ENCODE results near the gene KLHL8.

The KLHL8 gene

GRCh38 chr4:87220094-87220822, at the start of gene KLHL8:
Gene KLHL8, minus strand, starts transcription at chr4:87220618. Its CDS starts 25,079 bp downstream, at chr4:87195539.
- peak; percentile 79 for DNase-seq

GRCh38 chr4:87270144-87270543, 49.7 kb upstream of the KLHL8 start:
- no peak for DNase-seq

GRCh38 chr4:87268411-87268810, 48.0 kb upstream of the KLHL8 start:
- DNase-seq = no peak

- DNase-seq = no peak
Measured at GRCh38 chr4:87266986-87267385, 46.6 kb upstream of the KLHL8 start.

GRCh38 chr4:87262886-87263285, 42.5 kb upstream of the KLHL8 start:
- no peak for DNase-seq

- no peak for DNase-seq
Measured at GRCh38 chr4:87260477-87260876, 40.1 kb upstream of the KLHL8 start.

GRCh38 chr4:87258677-87259076, 38.3 kb upstream of the KLHL8 start:
- no peak for DNase-seq

- no peak for DNase-seq
Measured at GRCh38 chr4:87257523-87257922, 37.1 kb upstream of the KLHL8 start.

- no peak for DNase-seq
Measured at GRCh38 chr4:87255755-87256154, 35.3 kb upstream of the KLHL8 start.

- no peak for DNase-seq
Measured at GRCh38 chr4:87251106-87251505, 30.7 kb upstream of the KLHL8 start.

GRCh38 chr4:87250294-87250693, 29.9 kb upstream of the KLHL8 start:
- no peak for DNase-seq

- no peak for DNase-seq
Measured at GRCh38 chr4:87249332-87250019, 29.1 kb upstream of the KLHL8 start.

- DNase-seq = no peak
Measured at GRCh38 chr4:87243426-87244053, 23.1 kb upstream of the KLHL8 start.

GRCh38 chr4:87241336-87241735, 20.9 kb upstream of the KLHL8 start:
- no peak for DNase-seq

- no peak for DNase-seq
Measured at GRCh38 chr4:87240341-87240740, 19.9 kb upstream of the KLHL8 start.

GRCh38 chr4:87239821-87240220, 19.4 kb upstream of the KLHL8 start:
- no peak for DNase-seq

- DNase-seq = no peak
Measured at GRCh38 chr4:87239194-87239593, 18.8 kb upstream of the KLHL8 start.

GRCh38 chr4:87236861-87237260, 16.4 kb upstream of the KLHL8 start:
- no peak for DNase-seq

GRCh38 chr4:87235020-87235671, 14.7 kb upstream of the KLHL8 start:
- no peak for DNase-seq

- no peak for DNase-seq
Measured at GRCh38 chr4:87232216-87232615, 11.8 kb upstream of the KLHL8 start.

GRCh38 chr4:87230806-87231205, 10.4 kb upstream of the KLHL8 start:
- DNase-seq = no peak

GRCh38 chr4:87229979-87230378, 9.6 kb upstream of the KLHL8 start:
- no peak for DNase-seq

GRCh38 chr4:87228262-87228860, 7.9 kb upstream of the KLHL8 start:
- DNase-seq = no peak

Measured in activated CD4-positive, alpha-beta T cell treated with anti-CD3 and anti-CD28 coated beads for 1 hour (primary cell).